ENCODE results near the gene COX19. TPM values are rescaled to one million over a fixed set of nuclear protein-coding genes. Genes with fewer than 3 reads are reported as not detected.

Gene COX19
- total RNA-seq, 1 donor from 2014 or later = 12.9 TPM

DNA sequence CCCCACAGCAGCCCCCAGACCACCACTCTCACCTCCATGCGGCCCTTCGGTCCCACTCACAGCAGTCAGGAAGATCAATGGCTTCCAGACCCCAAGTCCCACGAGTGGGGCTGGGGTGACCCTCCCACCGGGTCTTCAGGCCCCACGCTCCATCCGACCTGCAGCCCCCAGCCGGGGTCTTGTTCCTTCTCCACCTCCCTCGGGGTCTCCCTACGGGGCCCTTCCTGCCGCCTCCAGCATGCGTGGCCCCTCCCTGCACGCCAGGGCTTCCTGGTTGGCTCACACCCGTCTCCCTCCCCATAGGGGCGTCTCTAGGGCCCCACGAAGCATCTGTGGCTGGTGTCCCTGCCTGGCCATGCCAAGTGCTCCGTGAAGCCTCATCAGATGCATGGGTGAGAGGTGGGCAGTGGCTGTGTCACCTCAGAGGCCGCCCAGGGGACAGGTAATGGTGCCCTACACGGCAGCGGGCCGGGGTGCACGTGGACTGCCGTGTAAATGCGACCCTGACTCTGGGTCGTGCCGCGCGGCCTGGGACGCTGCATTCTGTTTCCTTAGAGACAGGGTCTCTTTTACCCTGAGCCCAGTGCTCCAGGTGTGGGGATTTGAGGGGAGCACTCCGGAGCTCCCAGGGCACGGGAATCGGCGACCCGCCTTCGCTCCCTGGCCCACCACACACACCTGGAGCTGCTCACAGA lies 40.7 kb downstream of the COX19 start:
- no peaks in the 10 kb centered on the region for H3K9me3 ChIP-seq
- no peaks in the 10 kb centered on the region for H3K27me3 ChIP-seq (ENCODE audit: low read depth)
- H3K4me1 ChIP-seq = no peaks in the 10 kb centered on the region
- TF ChIP-seq, protein P1, sequence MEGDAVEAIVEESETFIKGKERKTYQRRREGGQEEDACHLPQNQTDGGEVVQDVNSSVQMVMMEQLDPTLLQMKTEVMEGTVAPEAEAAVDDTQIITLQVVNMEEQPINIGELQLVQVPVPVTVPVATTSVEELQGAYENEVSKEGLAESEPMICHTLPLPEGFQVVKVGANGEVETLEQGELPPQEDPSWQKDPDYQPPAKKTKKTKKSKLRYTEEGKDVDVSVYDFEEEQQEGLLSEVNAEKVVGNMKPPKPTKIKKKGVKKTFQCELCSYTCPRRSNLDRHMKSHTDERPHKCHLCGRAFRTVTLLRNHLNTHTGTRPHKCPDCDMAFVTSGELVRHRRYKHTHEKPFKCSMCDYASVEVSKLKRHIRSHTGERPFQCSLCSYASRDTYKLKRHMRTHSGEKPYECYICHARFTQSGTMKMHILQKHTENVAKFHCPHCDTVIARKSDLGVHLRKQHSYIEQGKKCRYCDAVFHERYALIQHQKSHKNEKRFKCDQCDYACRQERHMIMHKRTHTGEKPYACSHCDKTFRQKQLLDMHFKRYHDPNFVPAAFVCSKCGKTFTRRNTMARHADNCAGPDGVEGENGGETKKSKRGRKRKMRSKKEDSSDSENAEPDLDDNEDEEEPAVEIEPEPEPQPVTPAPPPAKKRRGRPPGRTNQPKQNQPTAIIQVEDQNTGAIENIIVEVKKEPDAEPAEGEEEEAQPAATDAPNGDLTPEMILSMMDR (IDR thresholded peaks at IDR 0.05) = no peak
- no peak overlapping the region for H3K4me3 ChIP-seq
- H3K36me3 ChIP-seq = no peaks in the 10 kb centered on the region
- no peak overlapping the region for H3K27ac ChIP-seq
- intact Hi-C loops (cut with DNase I) = no loop called here
- ATAC-seq = no peak
- DNase-seq = peak; percentile 21

DNA sequence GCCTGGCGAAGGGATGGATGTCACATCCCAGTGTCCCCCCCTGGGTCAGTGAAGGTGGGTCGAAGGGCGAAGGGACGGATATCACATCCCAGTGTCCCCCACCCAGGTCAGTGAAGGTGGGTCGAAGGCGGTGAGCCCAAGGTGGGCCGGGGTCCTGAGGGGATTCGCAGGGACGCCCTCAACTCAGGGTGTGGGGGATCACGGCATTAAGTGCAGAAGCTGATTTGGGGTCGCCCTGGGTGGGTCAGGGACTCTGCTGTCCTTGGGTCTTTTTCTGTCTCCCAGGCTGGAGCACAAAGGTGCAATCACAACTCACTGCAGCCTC lies 42.7 kb downstream of the COX19 start:
- no peaks in the 10 kb centered on the region for H3K9me3 ChIP-seq
- TF ChIP-seq, protein P1 (IDR thresholded peaks at IDR 0.05) = no peak
- no peaks in the 10 kb centered on the region for H3K4me1 ChIP-seq
- H3K36me3 ChIP-seq = no peaks in the 10 kb centered on the region
- DNase-seq = peak; percentile 38
- ATAC-seq = no peak
- no peak overlapping the region for H3K4me3 ChIP-seq
- H3K27ac ChIP-seq = no peak overlapping the region
- no peaks in the 10 kb centered on the region for H3K27me3 ChIP-seq (ENCODE audit: low read depth)
- intact Hi-C loops (cut with DNase I) = no loop called here

DNA sequence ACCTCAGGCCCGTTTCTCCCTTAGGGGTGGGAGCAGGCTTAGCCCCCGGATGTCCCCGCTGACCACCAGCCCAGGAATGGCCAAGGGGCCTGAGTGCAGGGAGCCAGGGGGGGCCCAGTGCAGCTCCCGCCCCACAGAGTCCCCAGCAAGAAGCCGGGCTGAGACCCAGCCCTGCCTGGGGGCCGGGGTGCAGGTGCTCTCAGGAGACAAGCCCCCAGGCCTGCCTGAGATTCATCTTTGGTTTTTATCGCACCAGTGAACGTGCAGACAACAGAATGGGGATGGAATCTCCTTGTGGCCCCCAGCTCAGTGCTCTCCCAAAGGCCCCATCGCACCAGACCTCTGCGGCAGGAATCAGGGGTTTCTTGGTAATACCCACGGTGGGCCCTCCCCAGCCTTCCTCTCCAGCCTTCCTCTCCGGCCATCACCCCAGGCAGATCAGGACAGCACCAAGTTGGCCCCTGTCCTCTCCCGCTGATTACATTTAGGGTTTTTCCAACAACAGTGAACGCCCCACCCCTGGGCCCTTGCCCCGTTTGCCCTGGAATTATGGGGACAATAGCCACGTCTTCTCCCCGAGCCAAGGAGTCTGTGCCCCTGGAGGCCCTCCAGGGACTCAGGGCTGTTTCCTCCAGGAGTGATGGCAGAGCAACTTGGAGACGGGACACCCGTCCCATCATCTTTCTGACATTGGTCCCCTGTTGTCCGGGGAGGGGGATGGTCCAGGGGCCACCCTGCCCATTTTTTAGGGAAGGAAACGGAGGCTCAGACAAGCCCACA lies 43.3 kb downstream of the COX19 start:
- peak; percentile 39 for DNase-seq
- Histone ChIP-seq H3K4me1 (no peaks in the 10 kb centered on the region), H3K27ac (no peak overlapping the region), H3K27me3 (ENCODE audit: low read depth) (no peaks in the 10 kb centered on the region), H3K36me3 (no peaks in the 10 kb centered on the region), H3K9me3 (no peaks in the 10 kb centered on the region), H3K4me3 (no peak overlapping the region)
- intact Hi-C loops (cut with DNase I) = no loop called here
- no peak for ATAC-seq
- TF ChIP-seq, protein P1 (IDR thresholded peaks at IDR 0.05) = no peak

DNA sequence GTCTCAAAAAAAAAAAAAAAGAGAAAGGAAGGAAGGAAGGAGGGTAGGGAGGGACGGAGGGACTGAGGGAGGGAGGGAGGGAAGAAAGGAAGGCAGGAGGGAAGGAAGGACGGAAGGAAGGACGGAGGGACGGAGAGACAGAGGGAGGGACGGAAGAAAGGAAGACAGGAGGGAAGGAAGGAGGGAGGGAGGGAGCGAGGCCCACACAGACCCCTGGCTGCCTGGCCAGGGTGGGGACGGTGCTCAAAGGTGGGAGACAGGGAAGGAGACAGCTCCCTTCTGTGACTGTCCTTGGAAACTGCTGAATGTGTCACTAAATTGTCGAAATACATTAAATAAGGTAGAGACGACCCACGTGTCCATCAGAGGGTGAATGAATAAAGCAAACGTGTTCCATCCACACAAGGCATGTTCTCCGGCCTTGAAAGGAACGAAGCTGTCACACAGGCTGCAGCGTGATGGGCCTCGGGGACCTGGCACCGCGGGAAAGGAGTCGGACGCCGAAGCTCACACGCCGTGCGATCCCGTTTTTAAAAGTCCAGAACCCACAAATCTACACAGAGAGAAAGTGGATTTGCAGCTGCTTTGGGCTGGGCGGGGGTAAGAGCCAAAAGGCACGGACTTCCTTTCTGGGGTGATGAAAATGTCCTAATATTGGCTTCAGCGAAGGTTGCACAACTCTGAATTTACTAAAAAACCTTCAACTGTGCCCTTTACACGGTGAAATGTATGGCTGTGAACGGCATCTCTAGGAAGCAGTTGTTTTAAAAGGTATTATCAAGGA lies 44.2 kb downstream of the COX19 start:
- H3K27me3 ChIP-seq (ENCODE audit: low read depth) = no peaks in the 10 kb centered on the region
- H3K4me3 ChIP-seq = no peak overlapping the region
- intact Hi-C loops (cut with DNase I) = no loop called here
- no peak overlapping the region for H3K27ac ChIP-seq
- no peaks in the 10 kb centered on the region for H3K36me3 ChIP-seq
- no peaks in the 10 kb centered on the region for H3K9me3 ChIP-seq
- DNase-seq (peak; percentile 48), ATAC-seq (no peak)
- H3K4me1 ChIP-seq = no peaks in the 10 kb centered on the region
- TF ChIP-seq, protein P1 (IDR thresholded peaks at IDR 0.05) = no peak

DNA sequence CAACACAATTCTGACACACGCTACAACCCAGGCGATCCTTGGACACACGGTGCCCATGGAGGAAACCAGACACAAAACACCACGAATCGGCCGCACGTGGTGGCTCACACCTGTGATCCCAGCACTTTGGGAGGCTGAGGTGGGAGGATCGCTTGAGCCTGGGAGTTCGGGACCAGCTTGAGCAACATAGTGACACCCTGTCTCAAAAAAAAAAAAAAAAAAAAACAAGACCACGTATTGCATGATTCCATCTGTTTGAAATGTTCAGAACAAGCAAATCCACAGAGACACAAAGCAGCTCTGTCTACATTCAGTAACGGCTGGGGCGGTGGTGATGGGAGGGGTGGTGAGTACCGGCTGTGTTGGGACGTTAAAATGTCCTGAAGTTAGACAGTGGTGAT lies 46.0 kb downstream of the COX19 start:
- Histone ChIP-seq H3K4me3 (no peak overlapping the region), H3K4me1 (peaks cover 6% of the 10 kb centered on the region), H3K27ac (no peak overlapping the region), H3K9me3 (no peaks in the 10 kb centered on the region), H3K36me3 (no peaks in the 10 kb centered on the region), H3K27me3 (ENCODE audit: low read depth) (no peaks in the 10 kb centered on the region)
- ATAC-seq (no peak), DNase-seq (peak; percentile 36)
- intact Hi-C loops (cut with DNase I) = no loop called here
- TF ChIP-seq, protein P1 (IDR thresholded peaks at IDR 0.05) = no peak

Measured in lower lobe of right lung (tissue), 2 donors.